GM13977 (cell line): ENCODE data around the gene PPP1R11.

ENCODE experiments used
- DNase-seq: peaks from one replicate; pipeline ENCODE4 v3.0.0; 2012; ENCODE audit warnings: low spot score
- CTCF ChIP-seq: IDR thresholded peaks from 2 replicates; pipeline ENCODE4 v1.5.1; 2012; ENCODE audit warnings: mild to moderate bottlenecking, control low read depth; ENCODE audit not compliant: insufficient read depth; ENCODE audit errors: extremely low read depth, missing control alignments
- in situ Hi-C: fragments of 300-500 bp; cut with MboI; formaldehyde crosslinking; loops from one replicate; pipeline ENCODE4 v1.12.0; 2022; ENCODE audit warnings: low sequenced_read_pairs, low pct_unique_long_range_greater_than_20kb, mixed read lengths, inconsistent platforms; ENCODE audit not compliant: unreplicated experiment

Gene PPP1R11

GRCh38 chr6:30075790-30076732, 9.1 kb downstream of the PPP1R11 start:
- in situ Hi-C loops: no loop called here
- no peak for DNase-seq

GRCh38 chr6:30077218-30077617, 10.2 kb downstream of the PPP1R11 start:
- DNase-seq: no peak
- TF ChIP-seq CTCF: no peak
- in situ Hi-C loops: no loop called here

More at GRCh38 chr6:30075790-30076732, 9.1 kb downstream of the PPP1R11 start:
- peak; percentile 40 for TF ChIP-seq CTCF

- TF ChIP-seq CTCF: no peak
- in situ Hi-C loops: no loop called here
- no peak for DNase-seq
Measured at GRCh38 chr6:30087876-30088275, 20.9 kb downstream of the PPP1R11 start.

GRCh38 chr6:30091577-30092381, 24.8 kb downstream of the PPP1R11 start:
- no peak for DNase-seq
- in situ Hi-C loops: no loop called here
- TF ChIP-seq CTCF: no peak

GRCh38 chr6:30092852-30093543, 26.0 kb downstream of the PPP1R11 start:
- DNase-seq: no peak
- in situ Hi-C loops: no loop called here
- no peak for TF ChIP-seq CTCF
